ENCODE measurements around the gene LAMA2.

Gene LAMA2

GRCh38 chr6:129006724-129007514, 124.0 kb downstream of the LAMA2 start:
- no peak for DNase-seq (ENCODE audit: low spot score)
- no peak for TF ChIP-seq CTCF (IDR thresholded peaks at IDR 0.05; ENCODE audit: extremely low read depth, insufficient read depth, missing control alignments)
- in situ Hi-C loops (cut with MboI; ENCODE audit: low pct_unique_long_range_greater_than_20kb, low sequenced_read_pairs, unreplicated experiment) = no loop called here

GRCh38 chr6:129007701-129008373, 124.9 kb downstream of the LAMA2 start:
- no peak for DNase-seq (ENCODE audit: low spot score)
- no peak for TF ChIP-seq CTCF (IDR thresholded peaks at IDR 0.05; ENCODE audit: extremely low read depth, insufficient read depth, missing control alignments)
- in situ Hi-C loops (cut with MboI; ENCODE audit: low pct_unique_long_range_greater_than_20kb, low sequenced_read_pairs, unreplicated experiment) = no loop called here

- no peak for TF ChIP-seq CTCF (IDR thresholded peaks at IDR 0.05; ENCODE audit: extremely low read depth, insufficient read depth, missing control alignments)
- in situ Hi-C loops (cut with MboI; ENCODE audit: low pct_unique_long_range_greater_than_20kb, low sequenced_read_pairs, unreplicated experiment) = no loop called here
- no peak for DNase-seq (ENCODE audit: low spot score)
Observed at GRCh38 chr6:129008591-129008990, 125.7 kb downstream of the LAMA2 start.

- in situ Hi-C loops (cut with MboI; ENCODE audit: low pct_unique_long_range_greater_than_20kb, low sequenced_read_pairs, unreplicated experiment) = no loop called here
- no peak for TF ChIP-seq CTCF (IDR thresholded peaks at IDR 0.05; ENCODE audit: extremely low read depth, insufficient read depth, missing control alignments)
- no peak for DNase-seq (ENCODE audit: low spot score)
Observed at GRCh38 chr6:129009851-129010250, 126.9 kb downstream of the LAMA2 start.

GRCh38 chr6:129014302-129014701, 131.4 kb downstream of the LAMA2 start:
- no peak for TF ChIP-seq CTCF (IDR thresholded peaks at IDR 0.05; ENCODE audit: extremely low read depth, insufficient read depth, missing control alignments)
- no peak for DNase-seq (ENCODE audit: low spot score)
- in situ Hi-C loops (cut with MboI; ENCODE audit: low pct_unique_long_range_greater_than_20kb, low sequenced_read_pairs, unreplicated experiment) = no loop called here

- in situ Hi-C loops (cut with MboI; ENCODE audit: low pct_unique_long_range_greater_than_20kb, low sequenced_read_pairs, unreplicated experiment) = no loop called here
- TF ChIP-seq CTCF (IDR thresholded peaks at IDR 0.05; ENCODE audit: extremely low read depth, insufficient read depth, missing control alignments) = no peak
- no peak for DNase-seq (ENCODE audit: low spot score)
Observed at GRCh38 chr6:129015721-129016120, 132.8 kb downstream of the LAMA2 start.
